ENCODE measurements around the gene HLCS. TPM values are rescaled to one million over a fixed set of nuclear protein-coding genes. Genes with fewer than 3 reads are reported as not detected.

HLCS gene
- polyA plus RNA-seq, 5 donors, result 13.1 to 20.3 (median 15.9) TPM

- no peak for DNase-seq
Measured at GRCh38 chr21:36813052-36813451, 153.4 kb downstream of the HLCS start.

GRCh38 chr21:36811762-36812161, 154.7 kb downstream of the HLCS start:
- no peak for DNase-seq

GRCh38 chr21:36810443-36810842, 156.0 kb downstream of the HLCS start:
- DNase-seq, result no peak

GRCh38 chr21:36807422-36807928, 159.0 kb downstream of the HLCS start:
- no peak for DNase-seq

GRCh38 chr21:36806103-36806502, 160.4 kb downstream of the HLCS start:
- DNase-seq, result no peak

- peak; percentile 37 to 40 for DNase-seq
Measured at GRCh38 chr21:36804874-36805611, 161.4 kb downstream of the HLCS start.

GRCh38 chr21:36803816-36804439, 162.5 kb downstream of the HLCS start:
- DNase-seq, result no peak

- no peak for DNase-seq
Measured at GRCh38 chr21:36803051-36803645, 163.3 kb downstream of the HLCS start.

- no peak for DNase-seq
Measured at GRCh38 chr21:36800734-36801133, 165.7 kb downstream of the HLCS start.

GRCh38 chr21:36799869-36800268, 166.6 kb downstream of the HLCS start:
- no peak for DNase-seq

- DNase-seq, result no peak
Measured at GRCh38 chr21:36798491-36798890, 168.0 kb downstream of the HLCS start.

- no peak for DNase-seq
Measured at GRCh38 chr21:36796070-36796469, 170.4 kb downstream of the HLCS start.

GRCh38 chr21:36792505-36792967, 173.9 kb downstream of the HLCS start:
- no peak for DNase-seq

- no peak for DNase-seq
Measured at GRCh38 chr21:36791695-36792470, 174.6 kb downstream of the HLCS start.

GRCh38 chr21:36791180-36791579, 175.3 kb downstream of the HLCS start:
- DNase-seq, result no peak

- DNase-seq, result no peak
Measured at GRCh38 chr21:36790616-36791015, 175.9 kb downstream of the HLCS start.

- DNase-seq, result no peak
Measured at GRCh38 chr21:36788120-36788638, 178.3 kb downstream of the HLCS start.

GRCh38 chr21:36786186-36786585, 180.3 kb downstream of the HLCS start:
- DNase-seq, result no peak

GRCh38 chr21:36785615-36786014, 180.9 kb downstream of the HLCS start:
- DNase-seq, result no peak

- no peak for DNase-seq
Measured at GRCh38 chr21:36784947-36785346, 181.5 kb downstream of the HLCS start.

- no peak for DNase-seq
Measured at GRCh38 chr21:36783612-36784374, 182.7 kb downstream of the HLCS start.
